Left hindlimb (tissue), 1 donor: ENCODE results near the gene BABAM2.

ENCODE experiments used
- DNase-seq: peaks from one replicate; pipeline ENCODE4 v3.0.0-alpha.2; 2018

Gene BABAM2

GRCh38 chr2:27912512-27912911, 22.0 kb downstream of the BABAM2 start:
- DNase-seq: no peak

GRCh38 chr2:27914041-27914804, 23.7 kb downstream of the BABAM2 start:
- no peak for DNase-seq

- DNase-seq: no peak
Measured at GRCh38 chr2:27914805-27915175, 24.3 kb downstream of the BABAM2 start.

- no peak for DNase-seq
Measured at GRCh38 chr2:27915191-27915590, 24.7 kb downstream of the BABAM2 start.

GRCh38 chr2:27915874-27916273, 25.3 kb downstream of the BABAM2 start:
- no peak for DNase-seq

- DNase-seq: no peak
Measured at GRCh38 chr2:27916293-27916995, 25.9 kb downstream of the BABAM2 start.

- DNase-seq: no peak
Measured at GRCh38 chr2:27920148-27920885, 29.8 kb downstream of the BABAM2 start.

- no peak for DNase-seq
Measured at GRCh38 chr2:27921424-27921823, 30.9 kb downstream of the BABAM2 start.

GRCh38 chr2:27921880-27922547, 31.5 kb downstream of the BABAM2 start:
- no peak for DNase-seq

GRCh38 chr2:27922842-27923241, 32.3 kb downstream of the BABAM2 start:
- DNase-seq: no peak

GRCh38 chr2:27925766-27926472, 35.4 kb downstream of the BABAM2 start:
- DNase-seq: no peak

- DNase-seq: no peak
Measured at GRCh38 chr2:27929916-27930486, 39.5 kb downstream of the BABAM2 start.

GRCh38 chr2:27931361-27931950, 40.9 kb downstream of the BABAM2 start:
- no peak for DNase-seq

- no peak for DNase-seq
Measured at GRCh38 chr2:27932396-27932795, 41.9 kb downstream of the BABAM2 start.

GRCh38 chr2:27935026-27935425, 44.5 kb downstream of the BABAM2 start:
- DNase-seq: no peak

- DNase-seq: no peak
Measured at GRCh38 chr2:27940090-27940671, 49.7 kb downstream of the BABAM2 start.

GRCh38 chr2:27940982-27941381, 50.5 kb downstream of the BABAM2 start:
- DNase-seq: no peak

- DNase-seq: no peak
Measured at GRCh38 chr2:27942612-27943547, 52.4 kb downstream of the BABAM2 start.

- DNase-seq: no peak
Measured at GRCh38 chr2:27946530-27947060, 56.1 kb downstream of the BABAM2 start.

- DNase-seq: no peak
Measured at GRCh38 chr2:27952070-27952469, 61.5 kb downstream of the BABAM2 start.
